OCI-M2 (cell line): ENCODE data around the gene NANOS3.
"Not testable (repeated sequence)": the region's sequence is repeated elsewhere in the genome, so short reads cannot be mapped to it uniquely, and the experiment has no call there.

ENCODE experiments used
- DNase-seq: peaks from one replicate; lab custom pipeline; 2025; ENCODE audit not compliant: unreplicated experiment; lab: John Stamatoyannopoulos, UW

The NANOS3 gene

DNA sequence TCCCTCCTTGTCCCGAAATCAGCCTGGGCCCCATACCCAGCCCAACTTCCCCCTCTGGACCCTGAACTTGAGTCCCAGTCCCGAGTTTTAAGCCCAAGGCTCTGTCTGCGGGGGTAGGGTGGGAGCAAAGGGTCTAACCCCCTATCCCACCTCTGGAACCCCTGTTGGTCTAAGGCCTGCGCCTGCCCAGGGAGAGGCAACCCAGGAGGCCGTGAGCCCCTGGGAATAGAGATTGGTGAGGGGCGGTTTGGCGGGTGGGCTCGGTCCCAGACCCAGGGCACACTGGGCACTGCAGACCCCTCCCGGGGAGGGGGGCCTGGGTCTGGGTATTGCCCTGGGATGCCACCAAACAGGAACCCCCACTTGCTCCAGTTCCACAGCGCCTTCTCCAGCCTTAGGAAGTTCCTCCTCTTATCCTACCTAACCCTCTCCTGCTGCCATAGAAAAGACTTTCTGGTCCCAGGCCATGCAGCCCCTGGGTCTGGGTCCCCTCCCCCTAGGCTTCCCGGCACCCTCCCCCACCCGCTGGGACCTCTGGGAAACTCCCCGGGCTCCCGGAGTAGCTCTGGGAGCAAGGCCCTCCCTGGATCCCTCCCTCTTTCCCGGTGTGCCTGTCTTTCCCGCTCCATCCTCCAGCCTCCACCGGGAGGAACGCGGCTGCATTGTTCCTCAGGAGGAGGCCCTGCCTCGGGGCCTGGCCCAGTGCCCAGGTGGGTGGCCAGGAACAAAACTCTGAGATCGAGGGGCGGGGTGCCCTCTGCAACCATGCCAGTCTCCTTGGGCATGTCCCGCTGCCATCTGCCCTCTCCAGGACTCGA lies 33.6 kb upstream of the NANOS3 start:
- no peak for DNase-seq

- no peak for DNase-seq
These were observed 32.8 kb upstream of the NANOS3 start for GRCh38 chr19:13844130-13844631.

DNA sequence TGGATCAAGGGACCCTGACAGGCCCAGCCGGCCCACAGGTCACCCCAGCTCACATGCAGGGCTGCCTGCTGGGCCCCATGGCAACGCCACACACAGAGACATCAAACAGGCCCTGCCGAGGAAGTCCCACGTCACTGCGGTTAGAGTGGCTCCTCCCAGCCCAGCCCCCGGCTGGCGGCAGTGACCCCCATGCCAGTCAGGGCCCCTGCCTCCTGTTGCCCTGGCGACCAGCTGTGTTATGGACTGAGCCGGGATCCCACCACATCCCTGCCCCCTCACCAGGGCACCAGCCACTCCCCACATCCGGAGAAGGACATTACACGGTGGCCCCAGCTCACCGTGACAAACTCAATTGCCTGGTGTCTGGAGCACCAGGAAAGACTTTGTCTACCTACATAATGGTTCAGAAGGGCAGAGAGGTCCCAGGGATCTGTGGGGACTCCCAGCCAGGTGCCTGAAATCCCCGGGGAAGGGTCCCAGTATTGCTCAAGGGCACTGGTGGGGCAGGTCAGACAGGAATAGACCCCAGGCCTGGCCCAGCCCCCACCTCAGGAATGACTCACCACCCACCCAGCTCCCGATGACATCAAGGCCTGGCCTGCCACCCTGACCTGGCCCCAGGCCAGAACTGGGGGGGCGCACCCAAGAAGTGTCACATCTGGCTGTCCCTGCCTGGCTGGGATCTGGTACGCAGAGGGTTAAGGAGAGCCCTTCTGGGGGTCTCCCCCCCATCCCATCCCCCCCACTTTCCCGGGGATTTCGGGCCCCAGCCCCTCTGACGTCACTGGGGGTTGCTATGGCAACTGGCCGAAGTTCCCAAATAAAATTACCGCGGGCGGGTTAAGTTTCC lies 30.2 kb upstream of the NANOS3 start:
- DNase-seq, result peak; percentile 99

DNA sequence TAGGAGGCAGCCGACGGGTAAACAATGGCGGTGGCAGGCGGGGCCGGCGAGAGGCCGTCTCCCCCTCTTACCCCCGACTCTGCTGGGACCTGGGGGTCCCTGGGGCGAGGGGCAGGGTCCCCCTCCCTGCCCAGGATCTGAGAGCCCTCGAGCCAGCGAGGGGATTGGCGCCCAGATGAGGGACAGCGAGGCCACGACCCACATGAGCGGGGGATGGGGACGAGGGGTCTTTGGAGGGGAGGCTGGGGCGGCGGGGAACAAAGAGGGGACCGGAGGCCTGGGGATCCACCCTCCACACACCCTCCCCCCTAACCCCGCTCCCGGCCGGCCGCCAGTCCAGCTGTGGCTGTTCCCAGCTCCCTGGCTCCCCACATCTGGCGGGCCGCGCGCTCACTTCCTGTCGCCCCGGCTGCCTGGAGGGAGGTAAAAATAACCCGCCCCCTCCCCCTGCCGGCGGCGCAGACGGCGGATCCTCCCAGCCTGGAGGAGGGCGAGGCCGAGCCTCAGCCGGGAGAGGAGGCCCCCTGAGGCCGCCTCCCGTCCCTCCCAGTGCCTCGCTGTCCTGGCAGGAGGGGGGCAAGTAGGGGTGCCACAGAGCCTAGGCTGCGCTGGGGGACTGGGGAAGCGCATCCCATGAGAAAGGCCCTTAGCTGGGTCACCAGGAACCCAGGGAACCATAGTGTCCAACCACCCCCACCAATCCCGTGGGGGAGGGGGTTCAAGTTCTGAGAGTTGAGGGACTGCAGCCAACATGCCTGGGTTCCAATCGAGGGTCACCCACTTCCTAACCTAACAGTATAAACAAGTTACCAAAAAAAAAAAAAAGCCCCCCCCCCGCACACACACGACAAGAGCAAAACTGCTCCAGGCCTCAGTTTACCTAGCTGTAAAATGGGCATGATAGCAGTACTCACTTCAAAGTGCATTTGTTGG lies 29.3 kb upstream of the NANOS3 start:
- peak; percentile 99 for DNase-seq

DNA sequence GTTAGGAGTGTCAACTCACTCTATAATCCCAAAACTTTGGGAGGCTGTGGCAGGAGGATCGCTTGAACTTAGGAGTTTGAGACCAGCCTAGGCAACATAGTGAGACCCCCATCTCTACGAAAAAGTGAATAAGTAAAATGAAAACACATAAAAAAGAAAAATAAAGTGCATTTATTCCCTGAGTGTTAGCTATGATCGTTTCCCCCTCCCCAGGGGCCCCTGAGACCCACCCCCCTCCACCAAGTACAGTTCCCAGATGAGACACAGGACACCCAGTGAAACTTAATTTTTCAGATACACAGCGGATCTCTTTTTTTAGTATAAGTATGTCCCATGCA lies 28.6 kb upstream of the NANOS3 start:
- DNase-seq, result no peak

DNA sequence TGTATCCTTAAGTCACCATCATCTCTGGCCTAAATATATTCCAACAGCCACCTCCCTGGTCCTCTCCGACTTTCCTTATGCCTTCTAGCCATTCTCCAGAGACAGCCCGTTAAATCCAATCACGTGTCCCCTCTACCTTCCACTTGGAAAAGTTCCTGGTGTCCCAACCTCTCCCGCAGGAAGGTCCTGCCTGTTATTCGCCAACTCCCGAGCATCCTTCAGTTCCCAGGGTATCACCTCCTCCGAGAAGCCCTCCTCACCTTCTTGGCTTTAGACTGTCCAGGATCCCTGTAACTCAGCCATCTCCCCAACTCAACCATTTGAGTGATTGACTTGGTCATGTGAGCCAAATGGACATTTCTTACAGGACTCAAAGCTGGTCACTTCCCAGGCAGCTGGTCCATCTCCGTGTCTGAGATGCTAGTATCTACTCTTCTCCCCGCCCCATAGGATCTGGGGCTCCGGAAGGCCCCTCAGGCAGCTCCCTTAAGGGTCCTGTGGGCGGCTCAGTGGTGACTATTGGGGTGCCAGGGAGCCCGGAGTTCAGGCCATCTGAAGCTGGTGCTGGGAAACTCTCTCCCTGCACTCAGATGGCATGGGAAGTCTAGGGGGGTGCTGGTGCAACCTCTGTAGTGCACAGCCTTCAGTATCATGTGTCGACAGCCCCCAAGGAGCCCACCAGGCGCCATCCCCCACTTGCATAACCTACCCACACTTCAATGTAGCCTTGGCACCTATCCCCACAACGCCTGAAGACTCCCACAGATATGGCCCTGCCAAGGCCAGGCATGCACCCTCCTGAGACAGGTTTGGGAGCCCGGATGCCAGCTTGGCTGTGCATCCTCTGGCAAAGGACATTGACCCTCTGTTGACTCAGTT lies 27.9 kb upstream of the NANOS3 start:
- no peak for DNase-seq

DNA sequence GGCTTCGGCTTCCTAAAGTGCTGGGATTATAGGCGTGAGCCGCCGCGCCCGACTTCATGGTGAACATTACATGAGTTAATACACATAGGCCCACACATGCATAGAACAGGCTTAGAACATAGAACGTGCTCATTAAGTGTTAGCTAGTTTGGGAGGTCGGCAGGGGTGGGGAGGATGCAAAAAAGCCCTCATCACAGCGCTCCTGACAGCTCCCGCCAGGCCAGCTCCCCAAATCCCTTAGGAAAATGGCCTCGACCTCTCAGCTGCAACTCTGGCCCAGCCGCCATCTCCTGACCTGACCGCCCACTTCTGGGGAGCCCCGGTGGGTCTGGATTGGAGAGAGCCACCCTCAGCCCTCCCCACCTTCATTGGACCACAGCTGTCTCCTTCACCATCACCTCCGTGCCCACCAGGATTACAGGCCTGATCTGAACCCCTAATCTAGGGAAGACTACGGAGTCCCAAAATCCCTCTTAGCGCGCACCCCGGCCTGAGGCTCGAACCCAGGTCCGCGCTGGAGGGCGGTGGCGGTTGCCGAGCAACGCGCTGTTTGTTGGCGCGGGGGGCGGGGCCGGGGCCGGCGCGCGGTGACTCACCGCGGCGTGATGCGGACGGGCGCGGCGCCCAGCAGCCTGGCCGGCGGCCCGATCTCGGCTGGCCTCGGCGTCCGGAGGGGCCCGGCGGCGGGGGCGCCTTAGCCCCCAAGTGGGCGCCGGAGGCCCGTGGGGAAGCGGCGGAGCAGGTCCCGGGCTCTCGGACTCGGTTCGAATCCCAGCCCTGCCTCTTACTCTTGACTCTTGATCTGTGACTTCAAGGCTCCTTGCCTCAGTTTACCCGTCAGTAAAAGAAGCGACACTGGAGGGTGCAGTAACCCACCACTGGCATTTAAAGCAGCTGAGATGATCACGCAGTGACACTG lies 26.7 kb upstream of the NANOS3 start:
- no peak for DNase-seq

GRCh38 chr19:13850910-13851733 lies 25.8 kb upstream of the NANOS3 start:
- DNase-seq, result peak; percentile 77

- DNase-seq, result not testable (repeated sequence)
These were observed 25.2 kb upstream of the NANOS3 start for GRCh38 chr19:13851734-13852114.

GRCh38 chr19:13852171-13852707 lies 24.7 kb upstream of the NANOS3 start:
- DNase-seq, result not testable (repeated sequence)

DNA sequence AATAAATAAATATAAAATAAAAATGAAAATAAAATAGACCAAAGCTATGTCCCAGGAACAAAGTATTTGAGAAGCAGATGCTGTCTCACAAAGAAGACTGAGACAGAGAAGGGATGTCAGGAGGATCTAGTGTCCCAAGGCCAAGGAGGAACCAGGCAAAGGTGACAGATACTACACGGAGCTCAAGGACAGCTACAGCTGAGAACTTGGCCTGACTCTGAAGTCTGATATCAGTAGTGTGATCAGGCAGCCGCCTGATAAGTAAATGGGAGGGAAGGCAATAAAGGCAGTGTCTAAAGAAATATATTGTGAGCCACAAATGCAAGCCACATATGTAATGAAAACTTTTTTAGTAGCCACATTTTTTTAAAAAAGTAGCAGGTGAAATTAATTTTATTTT lies 20.4 kb upstream of the NANOS3 start:
- peak; percentile 51 for DNase-seq

DNA sequence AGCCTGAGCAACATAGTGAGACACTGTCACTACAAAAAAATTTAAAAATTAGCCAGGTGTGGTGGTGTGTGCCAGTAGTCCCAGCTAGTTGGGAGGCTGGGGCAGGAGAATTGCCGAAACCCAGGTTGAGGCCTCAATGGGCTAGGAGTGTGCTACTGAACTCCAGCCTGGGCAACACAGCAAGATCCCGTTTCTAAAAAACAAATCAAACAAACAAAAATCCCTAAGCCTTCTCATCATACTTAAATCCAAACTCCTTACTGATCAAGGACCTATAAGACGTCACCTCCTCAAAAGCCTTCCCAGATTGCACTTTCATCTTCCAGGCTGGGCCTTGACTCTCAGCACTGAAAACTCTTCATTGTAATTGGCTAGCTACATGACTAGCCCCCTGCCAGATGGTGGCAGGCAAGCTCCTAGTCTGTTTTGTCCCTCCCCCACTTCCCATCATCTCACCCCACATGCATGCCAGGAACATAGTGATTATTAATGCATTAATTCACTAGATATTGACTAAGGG lies 17.5 kb upstream of the NANOS3 start:
- DNase-seq, result no peak

DNA sequence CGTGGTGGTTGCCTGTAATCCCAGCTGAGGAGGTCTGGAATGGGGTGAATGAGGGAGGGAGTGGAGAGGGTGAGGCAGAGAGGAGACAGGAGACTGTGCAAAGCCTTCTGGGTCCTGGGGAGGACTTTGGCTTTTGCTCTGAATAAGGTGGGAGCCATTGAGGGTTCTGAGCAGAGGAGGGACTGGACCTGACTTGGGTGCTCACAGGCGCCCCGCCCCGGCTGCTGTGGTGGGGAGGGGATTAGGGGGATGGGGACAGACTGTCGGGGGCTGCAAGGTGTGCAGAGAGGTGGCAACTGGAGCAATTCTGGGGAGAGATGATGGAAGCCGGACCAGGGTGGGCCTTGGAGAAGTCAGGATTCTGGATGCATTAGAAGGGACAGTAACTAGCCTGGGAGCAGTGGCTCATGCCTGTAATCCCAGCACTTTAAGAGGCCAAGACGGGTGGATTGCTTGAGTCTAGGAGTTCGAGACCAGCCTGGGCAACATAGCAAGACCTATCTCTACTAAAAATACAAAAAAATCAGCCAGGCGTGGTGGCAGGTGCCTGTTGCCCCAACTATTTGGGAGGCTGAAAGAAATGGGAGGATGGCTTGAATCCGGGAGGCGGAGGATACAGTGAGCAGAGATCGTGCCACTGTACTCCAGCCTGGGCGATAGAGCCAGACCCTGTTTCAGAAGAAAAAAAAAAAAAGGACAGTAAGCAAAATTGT lies 16.1 kb upstream of the NANOS3 start:
- DNase-seq, result no peak

GRCh38 chr19:13861392-13861713 lies 15.6 kb upstream of the NANOS3 start:
- DNase-seq, result no peak

GRCh38 chr19:13861714-13862531 lies 15.0 kb upstream of the NANOS3 start:
- DNase-seq, result peak; percentile 100

DNA sequence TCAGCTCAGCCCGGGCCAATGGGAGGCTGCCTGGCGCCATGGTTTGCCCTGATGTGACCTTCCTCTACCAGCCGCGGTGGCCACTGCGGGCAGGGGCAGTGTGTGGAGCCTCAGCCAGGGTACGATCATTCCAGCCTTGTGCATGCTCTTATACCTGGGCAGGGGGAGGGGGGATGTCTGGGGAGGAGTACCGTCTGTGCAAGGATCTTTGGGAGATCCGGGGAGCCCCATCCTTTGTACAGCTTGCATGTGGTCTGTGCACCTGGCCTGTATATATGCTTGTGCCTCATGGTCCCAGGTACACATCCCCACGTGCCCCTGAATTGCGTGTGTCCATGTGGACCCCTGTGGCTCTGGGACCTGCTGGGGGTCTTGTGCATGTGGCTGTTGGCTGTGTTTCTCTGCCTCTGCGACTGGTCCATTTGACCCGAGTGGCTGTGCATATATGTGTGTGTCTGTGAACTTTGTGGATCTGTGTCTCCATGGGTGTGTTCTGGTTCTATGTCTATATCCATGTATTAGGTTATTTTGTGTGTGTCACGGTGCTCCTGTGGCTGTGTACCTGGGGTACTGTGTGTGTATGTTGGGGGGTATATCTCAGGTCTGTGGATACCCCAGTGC lies 12.8 kb upstream of the NANOS3 start:
- no peak for DNase-seq
